GM18517 (cell line): ENCODE data around the gene PSMC3.

Experiments
- ATAC-seq: cut with Tn5 transposase; IDR thresholded peaks from one replicate; pipeline ENCODE4 v1.9.1; 2021; ENCODE audit warnings: mild to moderate bottlenecking, moderate library complexity; ENCODE audit not compliant: unreplicated experiment

PSMC3 gene

GRCh38 chr11:47377571-47378009 lies 48.6 kb downstream of the PSMC3 start:
- no peak for ATAC-seq

GRCh38 chr11:47376525-47377371 lies 49.5 kb downstream of the PSMC3 start:
- no peak for ATAC-seq

- no peak for ATAC-seq
Measured at GRCh38 chr11:47376107-47376524, 50.1 kb downstream of the PSMC3 start.

- ATAC-seq = no peak
Measured at GRCh38 chr11:47375546-47376085, 50.6 kb downstream of the PSMC3 start.

DNA sequence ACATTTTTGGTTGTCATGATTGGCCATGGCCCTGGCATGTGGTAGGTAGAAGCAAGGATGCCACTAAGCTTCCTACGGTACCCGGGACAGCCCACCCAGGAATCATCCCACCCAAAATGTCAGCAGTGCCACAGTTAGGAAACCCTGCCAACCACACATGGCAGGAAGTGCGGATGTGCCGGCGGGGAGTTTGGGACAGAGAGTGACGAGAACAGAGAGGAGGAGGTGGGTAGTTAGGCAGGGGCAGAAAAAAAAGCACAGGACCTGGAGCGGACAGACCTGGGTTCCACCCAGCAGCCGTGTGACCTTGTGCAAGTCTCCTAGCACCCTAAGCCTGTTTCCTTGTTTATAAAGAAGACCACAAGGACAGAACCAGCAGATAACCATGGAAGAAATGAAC lies 51.2 kb downstream of the PSMC3 start:
- ATAC-seq = no peak

DNA sequence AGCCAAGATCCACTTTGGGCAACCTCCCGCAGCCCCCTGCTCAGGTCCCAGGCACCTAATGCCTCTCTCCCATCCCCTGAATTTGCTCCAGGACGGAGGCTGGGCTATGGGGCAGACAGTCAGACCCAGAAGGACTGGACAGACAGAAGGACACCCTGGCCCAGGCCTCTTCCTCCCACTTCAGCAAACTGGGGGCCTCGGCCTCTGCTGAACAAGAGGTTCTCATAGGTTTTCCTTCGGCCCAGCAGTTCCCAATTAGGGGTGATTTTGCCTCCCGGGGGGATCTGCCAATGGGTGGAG lies 51.6 kb downstream of the PSMC3 start:
- ATAC-seq = no peak

- no peak for ATAC-seq
Measured at GRCh38 chr11:47373876-47374719, 52.1 kb downstream of the PSMC3 start.

GRCh38 chr11:47372422-47372821 lies 53.8 kb downstream of the PSMC3 start:
- no peak for ATAC-seq

- no peak for ATAC-seq
Measured at GRCh38 chr11:47369676-47370075, 56.6 kb downstream of the PSMC3 start.
